Kidney epithelial cell (primary cell): ENCODE data around the gene TMX2. TPM values are rescaled to one million over a fixed set of nuclear protein-coding genes. Genes with fewer than 3 reads are reported as not detected.

Experiments
- DNase-seq: peaks from one replicate; pipeline ENCODE4 v3.0.0-alpha.2; 2010; ENCODE audit warnings: low read depth
- H3K27me3 ChIP-seq: 2 replicates; pipeline ENCODE4 v1.6.0; 2011; ENCODE audit warnings: low read length; ENCODE audit not compliant: control insufficient read depth, insufficient read depth
- H3K36me3 ChIP-seq: 2 replicates; pipeline ENCODE4 v1.5.1; 2011; ENCODE audit warnings: low read length; ENCODE audit not compliant: control insufficient read depth, insufficient read depth
- H3K4me3 ChIP-seq: 2 replicates; pipeline ENCODE4 v1.5.1; 2011; ENCODE audit warnings: low read depth, mild to moderate bottlenecking, control low read depth, low read length
- total RNA-seq: library from RNA; depleted of rRNA; stranded (reverse); fragments of >200 nt; gene quantifications from 2 replicates; pipeline ENCODE4 v1.2.3, GENCODE V29; 2015
- TF ChIP-seq, protein P1 (sequence below): IDR thresholded peaks from 2 replicates; pipeline ENCODE4 v1.5.1; 2011; ENCODE audit warnings: mild to moderate bottlenecking, moderate library complexity, low read length, control low read depth, inconsistent platforms; ENCODE audit not compliant: insufficient read depth, poor library complexity, severe bottlenecking

Gene TMX2
- total RNA-seq, 1 donor from 2014 or later = 74.0 TPM

DNA sequence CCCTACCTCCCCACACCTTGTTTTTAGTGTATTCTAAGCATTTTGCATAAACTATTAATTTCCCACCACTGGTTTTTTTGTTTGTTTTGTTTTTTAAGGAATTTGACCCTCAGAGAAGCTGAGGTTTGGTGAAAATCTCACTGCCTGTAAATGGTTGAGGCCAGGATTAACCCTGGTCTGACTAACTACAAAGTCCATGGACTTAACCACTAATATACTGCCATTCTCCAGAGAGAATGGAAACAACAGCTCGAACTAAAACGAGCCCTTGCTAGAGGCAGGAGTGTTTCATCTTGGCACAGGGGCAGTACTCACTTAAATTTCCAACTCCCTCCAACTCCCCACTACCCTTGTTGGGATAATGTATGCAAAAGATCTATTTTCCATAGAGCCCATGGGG, 52.2 kb downstream of the TMX2 start:
- Histone ChIP-seq H3K36me3 (no peaks in the 10 kb centered on the region), H3K27me3 (no peaks in the 10 kb centered on the region), H3K4me3 (peak overlapping the region; percentile 75)
- TF ChIP-seq, protein P1, sequence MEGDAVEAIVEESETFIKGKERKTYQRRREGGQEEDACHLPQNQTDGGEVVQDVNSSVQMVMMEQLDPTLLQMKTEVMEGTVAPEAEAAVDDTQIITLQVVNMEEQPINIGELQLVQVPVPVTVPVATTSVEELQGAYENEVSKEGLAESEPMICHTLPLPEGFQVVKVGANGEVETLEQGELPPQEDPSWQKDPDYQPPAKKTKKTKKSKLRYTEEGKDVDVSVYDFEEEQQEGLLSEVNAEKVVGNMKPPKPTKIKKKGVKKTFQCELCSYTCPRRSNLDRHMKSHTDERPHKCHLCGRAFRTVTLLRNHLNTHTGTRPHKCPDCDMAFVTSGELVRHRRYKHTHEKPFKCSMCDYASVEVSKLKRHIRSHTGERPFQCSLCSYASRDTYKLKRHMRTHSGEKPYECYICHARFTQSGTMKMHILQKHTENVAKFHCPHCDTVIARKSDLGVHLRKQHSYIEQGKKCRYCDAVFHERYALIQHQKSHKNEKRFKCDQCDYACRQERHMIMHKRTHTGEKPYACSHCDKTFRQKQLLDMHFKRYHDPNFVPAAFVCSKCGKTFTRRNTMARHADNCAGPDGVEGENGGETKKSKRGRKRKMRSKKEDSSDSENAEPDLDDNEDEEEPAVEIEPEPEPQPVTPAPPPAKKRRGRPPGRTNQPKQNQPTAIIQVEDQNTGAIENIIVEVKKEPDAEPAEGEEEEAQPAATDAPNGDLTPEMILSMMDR = no peak
- DNase-seq = no peak

DNA sequence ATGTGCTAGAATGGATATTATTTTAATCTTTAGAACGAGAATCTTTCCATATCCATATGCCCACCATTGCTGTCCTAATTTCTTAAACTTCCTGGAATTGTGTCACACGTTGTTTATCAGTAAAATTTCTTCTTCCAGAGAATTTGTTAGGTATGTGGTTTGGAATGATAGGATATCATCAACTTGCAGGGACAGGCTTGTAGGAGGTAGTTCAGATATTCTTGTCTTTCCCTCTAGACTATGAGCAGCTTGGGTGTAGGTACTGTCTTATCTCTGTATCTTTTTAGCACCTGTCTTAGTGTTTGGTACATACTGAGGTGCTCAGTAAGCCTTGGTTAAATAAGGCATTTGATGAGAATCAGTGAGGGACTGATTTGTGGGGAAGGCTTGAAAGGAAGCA, 52.6 kb downstream of the TMX2 start:
- peak overlapping the region; percentile 75 for H3K4me3 ChIP-seq
- TF ChIP-seq, protein P1 = no peak
- no peaks in the 10 kb centered on the region for H3K36me3 ChIP-seq
- no peak for DNase-seq
- H3K27me3 ChIP-seq = no peaks in the 10 kb centered on the region

DNA sequence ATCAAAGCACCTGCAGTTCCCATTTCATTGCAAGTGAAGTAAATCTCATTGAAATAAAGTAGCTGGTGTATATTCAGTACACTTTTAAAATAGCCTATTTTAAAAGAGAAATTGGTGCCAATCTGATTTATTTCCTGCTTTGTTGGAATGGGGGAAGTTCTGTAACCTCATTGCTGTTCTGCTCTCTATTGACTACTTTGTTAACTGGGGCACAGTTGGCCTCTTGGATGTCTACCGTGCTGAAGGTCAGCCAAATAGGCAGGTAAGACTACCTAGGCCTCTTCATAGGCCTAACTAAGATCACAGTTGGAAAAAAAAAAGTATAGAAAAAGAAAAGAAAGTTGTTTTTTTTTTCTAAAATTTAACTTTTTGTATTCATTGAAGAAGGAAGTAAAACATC, 58.4 kb downstream of the TMX2 start:
- H3K36me3 ChIP-seq = no peaks in the 10 kb centered on the region
- TF ChIP-seq, protein P1 = no peak
- no peak overlapping the region for H3K4me3 ChIP-seq
- DNase-seq = no peak
- H3K27me3 ChIP-seq = no peaks in the 10 kb centered on the region

DNA sequence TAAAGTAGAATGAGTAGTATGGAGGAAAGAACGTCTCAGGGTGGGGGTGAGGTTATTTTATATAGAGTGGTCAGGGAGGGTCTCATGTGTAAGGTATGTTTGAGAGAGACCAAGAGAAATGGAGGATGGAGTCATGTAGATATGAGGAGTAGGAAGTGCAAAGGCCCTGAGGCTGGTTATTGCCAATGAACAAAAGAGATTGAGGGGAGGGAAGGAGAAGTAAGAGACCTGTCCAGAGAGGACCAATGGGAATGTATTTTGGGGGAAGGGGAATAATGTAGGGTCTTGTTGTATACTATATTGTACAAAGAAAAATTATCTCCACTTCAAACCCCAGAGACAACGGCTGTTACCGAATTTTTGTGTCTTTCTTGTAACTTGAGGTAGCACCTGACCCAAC, 59.0 kb downstream of the TMX2 start:
- TF ChIP-seq, protein P1 = no peak
- Histone ChIP-seq H3K27me3 (no peaks in the 10 kb centered on the region), H3K4me3 (no peak overlapping the region), H3K36me3 (no peaks in the 10 kb centered on the region)
- DNase-seq = no peak

DNA sequence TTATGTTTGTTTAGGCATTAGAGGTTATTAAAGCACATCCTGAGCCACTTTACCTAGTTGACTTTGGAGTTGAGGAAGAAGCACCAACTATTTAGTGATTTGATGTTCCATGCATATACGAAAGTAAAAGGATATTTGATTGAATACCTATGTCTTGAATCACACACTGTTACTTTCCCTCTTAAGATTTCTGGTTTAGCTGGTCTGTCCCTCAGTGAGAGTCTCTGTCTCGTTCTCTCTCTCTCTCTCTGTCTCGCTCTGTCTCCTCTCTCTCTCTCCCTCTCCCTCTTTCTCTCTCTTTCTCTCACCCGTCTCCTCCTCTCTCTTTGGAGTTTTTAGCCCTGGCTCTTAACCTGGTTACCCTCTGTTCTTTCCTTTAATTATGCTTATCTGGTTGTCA, 60.2 kb downstream of the TMX2 start:
- DNase-seq = no peak
- H3K27me3 ChIP-seq = no peaks in the 10 kb centered on the region
- no peak overlapping the region for H3K4me3 ChIP-seq
- no peaks in the 10 kb centered on the region for H3K36me3 ChIP-seq
- TF ChIP-seq, protein P1 = no peak

DNA sequence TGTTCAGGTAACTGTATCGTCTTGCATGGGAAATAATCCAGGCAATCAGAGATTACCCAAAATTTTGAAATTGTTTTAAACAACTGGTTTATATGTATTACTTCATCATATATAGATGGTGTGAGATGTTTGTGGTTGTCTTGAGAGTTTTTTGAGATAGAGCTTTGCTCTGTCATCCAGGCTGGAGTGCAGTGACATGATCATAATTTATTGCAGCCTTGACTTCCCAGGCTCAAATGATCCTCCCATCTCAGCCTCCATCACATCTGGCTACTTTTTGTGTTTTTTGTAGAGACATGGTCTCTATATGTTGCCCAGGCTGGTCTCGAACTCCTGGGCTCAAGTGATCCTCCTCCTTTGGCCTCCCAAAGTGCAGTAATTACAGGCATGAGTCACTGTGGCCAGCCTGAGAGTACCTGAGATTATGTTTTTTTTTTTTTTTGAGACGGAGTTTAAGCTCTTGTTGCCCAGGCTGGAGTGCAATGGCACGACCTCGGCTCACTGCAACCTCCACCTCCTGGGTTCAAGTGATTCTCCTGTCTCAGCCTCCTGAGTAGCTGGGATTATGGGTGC, 60.7 kb downstream of the TMX2 start:
- H3K4me3 ChIP-seq = no peak overlapping the region
- H3K27me3 ChIP-seq = no peaks in the 10 kb centered on the region
- DNase-seq = no peak
- TF ChIP-seq, protein P1 = no peak
- no peaks in the 10 kb centered on the region for H3K36me3 ChIP-seq
